Thoracic aorta (tissue), 2 donors: ENCODE data around the gene XPNPEP3. TPM values are rescaled to one million over a fixed set of nuclear protein-coding genes. Genes with fewer than 3 reads are reported as not detected.

ENCODE experiments used
- ATAC-seq: fragments of 150-250 bp; one replicate; pipeline ENCODE4 v1.8.0; 2017; ENCODE audit warnings: low read depth; ENCODE audit not compliant: insufficient number of reproducible peaks, low FRiP score
- DNase-seq: peaks from one replicate; pipeline ENCODE4 v3.0.0-alpha.2; 2020; ENCODE audit warnings: low spot score
- H3K27ac ChIP-seq, 2 donors: fragments of 200-600 bp; sonication (generic); 1 replicate in 1 of 2; 2 replicates in 1 of 2; pipeline ENCODE4 v1.5.1; 2016; ENCODE audit warnings: mild to moderate bottlenecking in 2 of 2, moderate library complexity in 2 of 2
- H3K27me3 ChIP-seq: fragments of 200-600 bp; sonication (generic); replicated peaks from 2 replicates; pipeline ENCODE4 v1.6.0; 2016; ENCODE audit warnings: mild to moderate bottlenecking; ENCODE audit not compliant: insufficient read depth
- H3K36me3 ChIP-seq: fragments of 200-600 bp; sonication (generic); one replicate; pipeline ENCODE4 v1.5.1; 2016
- H3K4me1 ChIP-seq, 2 donors: fragments of 200-600 bp; sonication (generic); 1 replicate in 1 of 2; 2 replicates in 1 of 2; pipeline versions ENCODE4 v1.5.1 to v1.6.0; 2016; ENCODE audit warnings: low read depth in 2 of 2, mild to moderate bottlenecking in 1 of 2; ENCODE audit not compliant: control insufficient read depth in 1 of 2
- H3K4me3 ChIP-seq: fragments of 200-600 bp; sonication (generic); 2 replicates; pipeline ENCODE4 v1.5.1; 2016; ENCODE audit warnings: mild to moderate bottlenecking
- H3K9me3 ChIP-seq: fragments of 200-600 bp; sonication (generic); 2 replicates; pipeline ENCODE4 v1.5.1; 2016
- total RNA-seq, 2 donors: library from RNA; depleted of rRNA; stranded (reverse); fragments of >200 nt; gene quantifications; one replicate each; pipeline versions ENCODE4 v1.1.0 to v1.2.3, GENCODE V29; 2016
- TF ChIP-seq, protein P1 (sequence below): fragments of 200-600 bp; sonication (generic); IDR thresholded peaks from one replicate; pipeline ENCODE4 v1.5.1; 2019; ENCODE audit warnings: antibody characterized with exemption

XPNPEP3 gene
- total RNA-seq, 2 donors from 2014 or later, result 5.6 to 9.9 TPM

DNA sequence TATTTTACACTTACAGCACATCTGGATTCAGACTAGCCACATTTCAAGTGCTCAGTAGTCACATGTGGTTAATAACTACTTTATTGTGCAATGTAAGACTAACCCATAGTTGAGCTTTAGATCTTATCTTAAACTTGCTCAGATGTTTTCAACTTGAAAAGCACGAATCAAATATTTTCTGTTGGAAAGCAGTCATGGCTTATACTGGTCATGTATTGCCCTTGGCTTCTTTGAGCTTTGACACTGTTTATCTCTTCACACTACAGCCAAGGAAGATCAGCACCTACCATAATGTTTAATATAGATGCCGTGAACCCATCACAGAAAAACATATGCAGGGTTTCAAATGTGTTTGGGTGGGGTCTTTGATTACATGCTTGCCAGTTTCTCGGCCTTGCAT lies 98.6 kb downstream of the XPNPEP3 start:
- Histone ChIP-seq H3K27ac (no peak overlapping the region), H3K27me3 (no peaks in the 10 kb centered on the region), H3K36me3 (peaks cover 21% of the 10 kb centered on the region), H3K4me1 (peaks cover 0 to 21% of the 10 kb centered on the region in 2 donors), H3K4me3 (no peak overlapping the region), H3K9me3 (no peaks in the 10 kb centered on the region)
- ATAC-seq (no peak), DNase-seq (no peak)
- TF ChIP-seq, protein P1, sequence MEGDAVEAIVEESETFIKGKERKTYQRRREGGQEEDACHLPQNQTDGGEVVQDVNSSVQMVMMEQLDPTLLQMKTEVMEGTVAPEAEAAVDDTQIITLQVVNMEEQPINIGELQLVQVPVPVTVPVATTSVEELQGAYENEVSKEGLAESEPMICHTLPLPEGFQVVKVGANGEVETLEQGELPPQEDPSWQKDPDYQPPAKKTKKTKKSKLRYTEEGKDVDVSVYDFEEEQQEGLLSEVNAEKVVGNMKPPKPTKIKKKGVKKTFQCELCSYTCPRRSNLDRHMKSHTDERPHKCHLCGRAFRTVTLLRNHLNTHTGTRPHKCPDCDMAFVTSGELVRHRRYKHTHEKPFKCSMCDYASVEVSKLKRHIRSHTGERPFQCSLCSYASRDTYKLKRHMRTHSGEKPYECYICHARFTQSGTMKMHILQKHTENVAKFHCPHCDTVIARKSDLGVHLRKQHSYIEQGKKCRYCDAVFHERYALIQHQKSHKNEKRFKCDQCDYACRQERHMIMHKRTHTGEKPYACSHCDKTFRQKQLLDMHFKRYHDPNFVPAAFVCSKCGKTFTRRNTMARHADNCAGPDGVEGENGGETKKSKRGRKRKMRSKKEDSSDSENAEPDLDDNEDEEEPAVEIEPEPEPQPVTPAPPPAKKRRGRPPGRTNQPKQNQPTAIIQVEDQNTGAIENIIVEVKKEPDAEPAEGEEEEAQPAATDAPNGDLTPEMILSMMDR, result no peak

DNA sequence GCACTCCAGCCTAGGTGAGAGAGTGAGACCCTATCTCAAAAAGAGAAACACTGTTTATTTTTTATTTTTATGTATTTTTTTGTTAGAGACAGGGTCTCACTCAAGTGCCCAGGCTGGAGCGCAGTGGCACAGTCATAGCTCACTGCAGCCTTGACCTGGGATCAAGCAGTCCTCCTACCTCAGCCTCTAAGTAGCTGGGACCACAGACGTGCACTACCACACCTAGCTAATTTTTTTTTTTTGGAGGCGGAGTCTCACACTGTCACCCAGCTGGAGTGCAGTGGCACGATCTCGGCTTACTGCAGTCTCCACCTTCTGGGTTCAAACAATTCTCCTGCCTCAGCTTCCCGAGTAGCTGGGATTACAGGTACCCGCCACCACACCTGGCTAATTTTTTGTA lies 100.7 kb downstream of the XPNPEP3 start:
- Histone ChIP-seq H3K27me3 (no peaks in the 10 kb centered on the region), H3K4me1 (peaks cover 0 to 14% of the 10 kb centered on the region in 2 donors), H3K4me3 (no peak overlapping the region), H3K27ac (no peak overlapping the region), H3K36me3 (peaks cover 22% of the 10 kb centered on the region), H3K9me3 (no peaks in the 10 kb centered on the region)
- ATAC-seq (no peak), DNase-seq (no peak)
- TF ChIP-seq, protein P1, result no peak

DNA sequence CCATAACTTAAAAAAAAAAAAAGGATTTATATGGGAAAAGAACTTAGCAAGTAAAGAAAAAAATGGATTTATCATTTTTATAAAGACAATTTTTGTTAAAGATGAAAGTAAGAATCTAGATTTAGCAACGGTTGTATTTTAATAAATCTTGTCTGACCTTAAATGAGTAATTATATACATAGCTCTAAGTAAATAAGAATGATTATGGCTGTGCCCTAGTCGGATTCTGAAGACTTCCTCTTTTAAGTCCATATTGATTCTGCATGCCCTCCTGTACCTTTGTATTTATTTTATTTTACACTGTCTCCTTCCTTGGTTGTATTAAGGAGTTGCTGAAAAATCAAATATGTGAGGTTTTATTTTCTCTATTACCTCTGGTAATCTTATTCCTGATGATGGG lies 101.4 kb downstream of the XPNPEP3 start:
- ATAC-seq, result no peak
- no peak for DNase-seq
- H3K4me1 ChIP-seq, result peaks cover 0 to 7% of the 10 kb centered on the region in 2 donors
- peaks cover 22% of the 10 kb centered on the region for H3K36me3 ChIP-seq
- no peaks in the 10 kb centered on the region for H3K9me3 ChIP-seq
- H3K27me3 ChIP-seq, result no peaks in the 10 kb centered on the region
- H3K27ac ChIP-seq, result no peak overlapping the region
- TF ChIP-seq, protein P1, result no peak
- no peak overlapping the region for H3K4me3 ChIP-seq

DNA sequence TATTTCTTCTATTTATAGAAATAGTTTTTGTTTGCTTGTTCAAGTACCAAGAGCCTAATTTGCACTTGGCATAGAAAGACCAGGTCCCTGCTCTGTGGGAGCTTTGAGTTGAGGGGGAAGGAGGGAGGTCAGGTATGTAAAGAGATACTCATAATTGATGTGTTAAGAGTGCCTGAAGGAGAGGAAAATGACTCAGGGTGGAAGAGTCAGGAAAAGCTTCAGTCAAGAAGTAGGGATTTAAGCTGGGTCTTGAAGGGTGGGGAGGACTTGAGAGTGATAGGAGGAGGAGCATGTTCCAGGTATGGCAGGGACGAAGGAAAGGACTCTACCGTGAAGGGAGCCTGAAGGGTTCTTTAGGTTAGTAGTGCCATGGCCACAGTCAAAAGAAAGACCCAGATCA lies 103.2 kb downstream of the XPNPEP3 start:
- H3K36me3 ChIP-seq, result peaks cover 36% of the 10 kb centered on the region
- no peak for DNase-seq
- TF ChIP-seq, protein P1, result no peak

DNA sequence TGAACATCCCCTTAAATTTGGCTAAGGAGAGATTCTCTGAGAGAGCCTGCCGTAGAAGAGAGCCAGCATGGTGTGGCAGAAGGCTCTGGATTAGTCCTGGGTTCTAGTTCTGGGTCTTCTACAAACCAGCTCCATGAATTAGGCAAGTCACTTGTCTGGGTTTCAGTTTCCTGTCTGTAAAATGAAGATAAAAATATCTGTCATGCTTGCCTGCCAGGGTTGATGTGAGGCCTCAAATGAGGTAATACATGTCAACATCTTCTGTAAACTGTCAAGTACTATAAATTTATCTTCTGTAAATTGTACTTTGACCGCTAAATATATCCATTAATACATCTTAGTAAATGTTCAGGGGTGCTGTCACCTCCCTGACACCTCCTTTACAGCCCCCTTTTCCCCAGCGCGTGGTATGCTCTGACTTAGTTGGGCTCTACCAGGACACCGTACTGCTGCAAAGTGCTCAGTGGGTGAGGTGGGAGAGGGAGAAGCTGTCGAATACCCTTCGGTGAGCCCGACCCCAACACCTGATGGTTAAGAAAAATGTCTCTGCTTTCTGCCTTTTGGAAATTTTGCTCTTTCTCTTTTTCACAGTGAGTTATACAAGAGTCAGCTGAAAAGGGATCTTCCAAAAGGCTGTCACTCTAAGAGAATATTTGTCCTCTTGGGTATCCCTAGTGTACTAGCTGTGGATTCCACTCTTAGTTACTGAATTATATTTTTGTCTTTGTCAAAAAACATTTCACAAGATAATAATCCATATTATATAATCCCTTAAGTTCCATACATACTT lies 109.2 kb downstream of the XPNPEP3 start:
- H3K4me3 ChIP-seq, result no peak overlapping the region
- DNase-seq (no peak), ATAC-seq (no peak)
- H3K9me3 ChIP-seq, result no peaks in the 10 kb centered on the region
- TF ChIP-seq, protein P1, result no peak
- no peak overlapping the region for H3K27ac ChIP-seq
- H3K27me3 ChIP-seq, result no peaks in the 10 kb centered on the region
- H3K36me3 ChIP-seq, result peaks cover 46% of the 10 kb centered on the region
- no peaks in the 10 kb centered on the region for H3K4me1 ChIP-seq

More for the DNA sequence above, 103.2 kb downstream of the XPNPEP3 start:
- Histone ChIP-seq H3K4me1 (no peaks in the 10 kb centered on the region), H3K9me3 (no peaks in the 10 kb centered on the region), H3K4me3 (no peak overlapping the region), H3K27me3 (no peaks in the 10 kb centered on the region), H3K27ac (peak overlapping the region in 1 of 2 donors; percentile 27)
- ATAC-seq, result no peak
